C4-2B (cell line): ENCODE results near the gene SLC6A8.

ENCODE experiments used
- ZFX ChIP-seq: fragments of 450-650 bp; IDR thresholded peaks from 2 replicates; pipeline ENCODE4 v1.6.1; 2017
- TF ChIP-seq, protein P1 (sequence below): fragments of 450-650 bp; conservative IDR thresholded peaks from 2 replicates; pipeline ENCODE4 v1.5.1; 2017; ENCODE audit warnings: mild to moderate bottlenecking

DNA sequence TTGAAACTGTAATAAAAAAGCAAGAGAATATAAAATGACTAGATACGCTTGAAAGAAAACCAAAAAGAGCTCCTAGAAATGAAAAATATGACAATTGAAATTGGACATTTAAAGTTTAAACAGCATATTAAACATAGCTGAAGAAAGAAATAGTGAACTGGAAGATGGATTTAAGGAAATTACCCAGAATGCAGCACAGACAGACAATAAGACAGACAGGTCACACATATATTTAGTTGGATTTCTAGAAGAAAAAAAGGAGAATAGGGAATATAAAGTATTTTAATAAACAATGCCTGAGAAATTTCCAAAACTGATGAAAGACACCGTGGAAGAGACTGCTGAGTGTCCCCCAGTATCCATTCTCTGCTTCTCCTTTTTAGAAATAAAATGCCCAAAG lies 34.2 kb upstream of the SLC6A8 start:
- TF ChIP-seq, protein P1, sequence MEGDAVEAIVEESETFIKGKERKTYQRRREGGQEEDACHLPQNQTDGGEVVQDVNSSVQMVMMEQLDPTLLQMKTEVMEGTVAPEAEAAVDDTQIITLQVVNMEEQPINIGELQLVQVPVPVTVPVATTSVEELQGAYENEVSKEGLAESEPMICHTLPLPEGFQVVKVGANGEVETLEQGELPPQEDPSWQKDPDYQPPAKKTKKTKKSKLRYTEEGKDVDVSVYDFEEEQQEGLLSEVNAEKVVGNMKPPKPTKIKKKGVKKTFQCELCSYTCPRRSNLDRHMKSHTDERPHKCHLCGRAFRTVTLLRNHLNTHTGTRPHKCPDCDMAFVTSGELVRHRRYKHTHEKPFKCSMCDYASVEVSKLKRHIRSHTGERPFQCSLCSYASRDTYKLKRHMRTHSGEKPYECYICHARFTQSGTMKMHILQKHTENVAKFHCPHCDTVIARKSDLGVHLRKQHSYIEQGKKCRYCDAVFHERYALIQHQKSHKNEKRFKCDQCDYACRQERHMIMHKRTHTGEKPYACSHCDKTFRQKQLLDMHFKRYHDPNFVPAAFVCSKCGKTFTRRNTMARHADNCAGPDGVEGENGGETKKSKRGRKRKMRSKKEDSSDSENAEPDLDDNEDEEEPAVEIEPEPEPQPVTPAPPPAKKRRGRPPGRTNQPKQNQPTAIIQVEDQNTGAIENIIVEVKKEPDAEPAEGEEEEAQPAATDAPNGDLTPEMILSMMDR, result no peak
- TF ChIP-seq ZFX, result no peak
